HCT116 (cell line): Measurements from ENCODE around the gene HMGXB3. TPM values are rescaled to one million over a fixed set of nuclear protein-coding genes. Genes with fewer than 3 reads are reported as not detected.

Experiments
- ATAC-seq: fragments of 200-7000 bp; cut with Tn5 transposase; 2 replicates; pipeline ENCODE4 v1.9.1; 2020; ENCODE audit warnings: mild to moderate bottlenecking, moderate library complexity
- BruUV-seq: library from RNA; stranded (reverse); fragments of 400-500 nt; replicated peaks from 2 replicates; lab custom pipeline; 2021; lab: Mats Ljungman, UMichigan
- CTCF ChIA-PET: fragments of 300-600 bp; sonication (Branson Sonifier 250); formaldehyde crosslinking; loops from one replicate; lab custom pipeline; 2021; ENCODE audit warnings: antibody characterized with exemption; lab: Charles Lee
- POLR2A ChIA-PET: fragments of 300-600, 350-600 bp; sonication (Branson Sonifier 250); formaldehyde crosslinking; loops from one replicate; lab custom pipeline; 2021; ENCODE audit warnings: antibody characterized with exemption; lab: Charles Lee
- RAD21 ChIA-PET, 2 experiments: fragments of 300-600 bp; sonication (Branson Sonifier 250); formaldehyde crosslinking; loops; one replicate each; lab custom pipeline; 2023; ENCODE audit warnings: low total read pairs in 2 of 2; ENCODE audit not compliant: uncharacterized antibody in 2 of 2, unreplicated experiment in 2 of 2, low non-redundant PET in 1 of 2; lab: Charles Lee
- DNase-seq: peaks from one replicate; pipeline ENCODE4 v3.0.0-alpha.2; 2010; ENCODE audit warnings: low read depth, low spot score
- H2AFZ ChIP-seq: fragments of 200-600 bp; shearing (Covaris generic), sonication (generic); 2 replicates; pipeline ENCODE4 v1.6.1; 2017; ENCODE audit warnings: low read depth, mixed run types, mixed read lengths, antibody characterized with exemption, low read length; ENCODE audit not compliant: poor library complexity, severe bottlenecking
- H3K27ac ChIP-seq: 2 replicates; pipeline ENCODE4 v1.5.1; 2012; ENCODE audit warnings: low read depth, low read length
- H3K27me3 ChIP-seq: fragments of 200-600 bp; sonication (generic); 2 replicates; pipeline ENCODE4 v1.6.1; 2016; ENCODE audit warnings: mixed run types, low read length, mixed read lengths; ENCODE audit not compliant: insufficient read depth
- H3K36me3 ChIP-seq, 2 experiments: fragments of 200-500 bp in 1 of 2; fragments of 200-600 bp in 1 of 2; sonication (Bioruptor generic) in 1 of 2; sonication (generic) in 1 of 2; 2 replicates each; pipeline versions ENCODE4 v1.5.1 to v1.6.1; 2014 to 2016; ENCODE audit warnings: low read length in 2 of 2, inconsistent platforms in 1 of 2, mixed read lengths in 1 of 2, mixed run types in 1 of 2; ENCODE audit not compliant: insufficient read depth in 2 of 2, control insufficient read depth in 1 of 2
- H3K4me1 ChIP-seq, 2 experiments: fragments of 200-600 bp in 1 of 2; sonication (generic) in 1 of 2; 2 replicates each; pipeline versions ENCODE4 v1.5.1 to v1.6.1; 2012 to 2017; ENCODE audit warnings: low read length in 2 of 2, inconsistent platforms in 1 of 2, mild to moderate bottlenecking in 1 of 2, mixed read lengths in 1 of 2, mixed run types in 1 of 2, moderate library complexity in 1 of 2; ENCODE audit not compliant: insufficient read depth in 2 of 2, control insufficient read depth in 1 of 2
- H3K4me2 ChIP-seq: fragments of 200-600 bp; sonication (generic); 2 replicates; pipeline ENCODE4 v1.6.1; 2017; ENCODE audit warnings: mixed run types, low read length, mixed read lengths
- H3K4me3 ChIP-seq, 2 experiments: fragments of 200-600 bp in 1 of 2; sonication (generic) in 1 of 2; replicated peaks in 1 of 2; 2 replicates each; pipeline ENCODE4 v1.5.1; 2011 to 2016; ENCODE audit warnings: low read length in 2 of 2, control low read depth in 1 of 2, low read depth in 1 of 2, mild to moderate bottlenecking in 1 of 2, mixed read lengths in 1 of 2, mixed run types in 1 of 2
- H3K79me2 ChIP-seq: fragments of 200-600 bp; sonication (generic); 2 replicates; pipeline ENCODE4 v1.6.1; 2017; ENCODE audit warnings: mild to moderate bottlenecking, mixed run types, low read length, moderate library complexity, mixed read lengths; ENCODE audit not compliant: insufficient read depth
- H3K9ac ChIP-seq: fragments of 200-600 bp; sonication (generic); 2 replicates; pipeline ENCODE4 v1.6.1; 2016; ENCODE audit warnings: low read length, mixed read lengths
- H3K9me2 ChIP-seq: fragments of 200-600 bp; sonication (generic), shearing (Covaris generic); 2 replicates; pipeline ENCODE4 v1.6.1; 2017; ENCODE audit warnings: mixed run types, mild to moderate bottlenecking, moderate library complexity; ENCODE audit not compliant: insufficient read depth
- H3K9me3 ChIP-seq, 2 experiments: fragments of 200-500 bp in 1 of 2; fragments of 200-600 bp in 1 of 2; sonication (Bioruptor generic) in 1 of 2; sonication (generic) in 1 of 2; 2 replicates each; pipeline ENCODE4 v1.6.1; 2014 to 2017; ENCODE audit warnings: low read length in 2 of 2, mixed read lengths in 2 of 2, inconsistent platforms in 1 of 2, low read depth in 1 of 2, mild to moderate bottlenecking in 1 of 2, mixed run types in 1 of 2, moderate library complexity in 1 of 2; ENCODE audit not compliant: control insufficient read depth in 1 of 2, insufficient read depth in 1 of 2
- H4K20me1 ChIP-seq: fragments of 200-600 bp; sonication (generic), shearing (Covaris generic); 2 replicates; pipeline ENCODE4 v1.6.1; 2017; ENCODE audit warnings: mixed run types, mild to moderate bottlenecking, moderate library complexity; ENCODE audit not compliant: insufficient read depth
- ATF3 ChIP-seq: IDR thresholded peaks from 2 replicates; pipeline ENCODE4 v1.6.1; 2012
- ELF1 ChIP-seq: IDR thresholded peaks from 2 replicates; pipeline ENCODE4 v1.6.1; 2012; ENCODE audit warnings: low read depth, borderline replicate concordance
- EZH2phosphoT487 ChIP-seq: fragments of 200-600 bp; IDR thresholded peaks from 2 replicates; pipeline ENCODE4 v1.6.1; 2018; ENCODE audit warnings: antibody characterized with exemption, borderline replicate concordance
- FOSL1 ChIP-seq: IDR thresholded peaks from 2 replicates; pipeline ENCODE4 v1.6.1; 2012; ENCODE audit warnings: low read depth
- JUND ChIP-seq: IDR thresholded peaks from 2 replicates; pipeline ENCODE4 v1.6.1; 2012
- MAX ChIP-seq: IDR thresholded peaks from 2 replicates; pipeline ENCODE4 v1.6.1; 2012
- POLR2A ChIP-seq: IDR thresholded peaks from 2 replicates; pipeline ENCODE4 v1.7.0; 2011; ENCODE audit warnings: borderline replicate concordance; ENCODE audit not compliant: insufficient read depth, insufficient read length; ENCODE audit errors: extremely low read depth
- TCF7L2 ChIP-seq: IDR thresholded peaks from 2 replicates; pipeline ENCODE4 v1.7.0; 2011; ENCODE audit warnings: borderline replicate concordance, inconsistent platforms; ENCODE audit not compliant: insufficient read depth, insufficient read length; ENCODE audit errors: extremely low read depth
- ZFX ChIP-seq: fragments of 450-650 bp; IDR thresholded peaks from 2 replicates; pipeline ENCODE4 v1.6.1; 2017
- intact Hi-C: fragments of 100-400 bp; cut with micrococcal nuclease; formaldehyde crosslinking; loops from 2 replicates; pipeline ENCODE4 v1.10.0; 2022
- total RNA-seq: library from RNA; stranded (reverse); gene quantifications from one replicate; pipeline ENCODE4 v1.2.1, GENCODE V29; 2021; ENCODE audit not compliant: unreplicated experiment
- TF ChIP-seq, protein P1 (sequence below): IDR thresholded peaks from 2 replicates; pipeline ENCODE4 v1.6.1; 2011; ENCODE audit warnings: mild to moderate bottlenecking, low read length, moderate library complexity; ENCODE audit not compliant: insufficient replicate concordance; ENCODE audit errors: extremely low read depth

The HMGXB3 gene
- total RNA-seq, 1 experiment from 2014 or later, result 41.8 TPM

GRCh38 chr5:149956685-149957084, 43.9 kb upstream of the HMGXB3 start:
- ATAC-seq, result no peak

More at GRCh38 chr5:149956685-149957084, 43.9 kb upstream of the HMGXB3 start:
- 0 out of 2 replicates have a peak, but pooled peaks cover 2% of the 10 kb centered on the region for H3K79me2 ChIP-seq
- H3K4me3 ChIP-seq, result no peak overlapping the region
- no peaks in the 10 kb centered on the region for H3K27me3 ChIP-seq
- no peak for DNase-seq
- no peak overlapping the region for H3K4me2 ChIP-seq
- no peaks in the 10 kb centered on the region for H3K9me3 ChIP-seq
- CTCF ChIA-PET, result no interaction called here
- intact Hi-C loops, result no loop called here
- no peaks in the 10 kb centered on the region for H4K20me1 ChIP-seq
- no peak for TF ChIP-seq EZH2phosphoT487
- TF ChIP-seq, protein P1, sequence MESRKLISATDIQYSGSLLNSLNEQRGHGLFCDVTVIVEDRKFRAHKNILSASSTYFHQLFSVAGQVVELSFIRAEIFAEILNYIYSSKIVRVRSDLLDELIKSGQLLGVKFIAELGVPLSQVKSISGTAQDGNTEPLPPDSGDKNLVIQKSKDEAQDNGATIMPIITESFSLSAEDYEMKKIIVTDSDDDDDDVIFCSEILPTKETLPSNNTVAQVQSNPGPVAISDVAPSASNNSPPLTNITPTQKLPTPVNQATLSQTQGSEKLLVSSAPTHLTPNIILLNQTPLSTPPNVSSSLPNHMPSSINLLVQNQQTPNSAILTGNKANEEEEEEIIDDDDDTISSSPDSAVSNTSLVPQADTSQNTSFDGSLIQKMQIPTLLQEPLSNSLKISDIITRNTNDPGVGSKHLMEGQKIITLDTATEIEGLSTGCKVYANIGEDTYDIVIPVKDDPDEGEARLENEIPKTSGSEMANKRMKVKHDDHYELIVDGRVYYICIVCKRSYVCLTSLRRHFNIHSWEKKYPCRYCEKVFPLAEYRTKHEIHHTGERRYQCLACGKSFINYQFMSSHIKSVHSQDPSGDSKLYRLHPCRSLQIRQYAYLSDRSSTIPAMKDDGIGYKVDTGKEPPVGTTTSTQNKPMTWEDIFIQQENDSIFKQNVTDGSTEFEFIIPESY, result no peak
- no peak for TF ChIP-seq MAX
- no peak for TF ChIP-seq POLR2A
- TF ChIP-seq ELF1, result no peak
- no peak for TF ChIP-seq TCF7L2
- TF ChIP-seq JUND, result no peak
- no peak for TF ChIP-seq ATF3
- TF ChIP-seq FOSL1, result no peak
- no peak for TF ChIP-seq ZFX
- H3K9ac ChIP-seq, result no peak overlapping the region
- H2AFZ ChIP-seq, result no peak overlapping the region
- H3K4me1 ChIP-seq, result peaks cover 8 to 24% of the 10 kb centered on the region in 2 experiments
- RAD21 ChIA-PET, result no interaction called here
- H3K27ac ChIP-seq, result no peak overlapping the region
- POLR2A ChIA-PET, result no interaction called here
- H3K9me2 ChIP-seq, result no peaks in the 10 kb centered on the region
- no peaks in the 10 kb centered on the region for H3K36me3 ChIP-seq
- BruUV-seq, result no TSS peak
